Endothelial cell of umbilical vein (primary cell): ENCODE measurements around the gene EIF4B. TPM values are rescaled to one million over a fixed set of nuclear protein-coding genes. Genes with fewer than 3 reads are reported as not detected.

Source experiments
- BruUV-seq: library from RNA; stranded (reverse); fragments of 400-500 nt; replicated peaks from 2 replicates; lab custom pipeline; 2021; lab: Mats Ljungman, UMichigan
- CTCF ChIA-PET: fragments of 300-600, 350-600 bp; sonication (Branson Sonifier 250); formaldehyde crosslinking; loops from one replicate; lab custom pipeline; 2021; ENCODE audit warnings: antibody characterized with exemption, inconsistent platforms; lab: Charles Lee
- POLR2A ChIA-PET: fragments of 300-600, 350-600 bp; sonication (Branson Sonifier 250); formaldehyde crosslinking; loops from one replicate; lab custom pipeline; 2021; ENCODE audit warnings: antibody characterized with exemption, inconsistent platforms; lab: Charles Lee
- DNase-seq: peaks from one replicate; pipeline ENCODE4 v3.0.0-alpha.2; 2011; ENCODE audit warnings: low read depth, low spot score
- FAIRE-seq: peaks from 2 replicates; lab custom pipeline; 2011; peaks lifted over from hg19 to GRCh38; lab: Jason Lieb, UNC
- H2AFZ ChIP-seq: 2 replicates; pipeline ENCODE4 v1.6.0; 2012; ENCODE audit warnings: low read depth, low read length, control low read depth, inconsistent platforms
- H3K27ac ChIP-seq: 2 replicates; pipeline ENCODE4 v1.5.1; 2011; ENCODE audit warnings: low read depth, mild to moderate bottlenecking, control low read depth, low read length, moderate library complexity; ENCODE audit not compliant: insufficient read depth
- H3K27me3 ChIP-seq, 2 experiments: 2 replicates each; pipeline versions ENCODE4 v1.6.0 to v1.6.1; 2011; ENCODE audit warnings: low read length in 2 of 2, mixed read lengths in 1 of 2; ENCODE audit not compliant: control insufficient read depth in 2 of 2, insufficient read depth in 2 of 2
- H3K36me3 ChIP-seq, 2 experiments: 2 replicates in 1 of 2; 3 replicates in 1 of 2; pipeline ENCODE4 v1.5.1; 2011; ENCODE audit warnings: low read length in 2 of 2, mild to moderate bottlenecking in 1 of 2, moderate library complexity in 1 of 2; ENCODE audit not compliant: control insufficient read depth in 2 of 2, insufficient read depth in 2 of 2; ENCODE audit errors: extremely low read depth in 1 of 2
- H3K4me1 ChIP-seq: 3 replicates; pipeline ENCODE4 v1.5.1; 2011; ENCODE audit warnings: mild to moderate bottlenecking, low read length; ENCODE audit not compliant: control insufficient read depth, insufficient read depth; ENCODE audit errors: extremely low read depth
- H3K4me2 ChIP-seq: 2 replicates; pipeline ENCODE4 v1.6.1; 2011; ENCODE audit warnings: low read length, control low read depth, mixed read lengths; ENCODE audit not compliant: insufficient read depth
- H3K4me3 ChIP-seq, 3 experiments: fragments of 200-600 bp in 1 of 3; sonication (generic), shearing (Covaris generic) in 1 of 3; replicated peaks in 1 of 3; 2 replicates each; pipeline ENCODE4 v1.5.1; 2011 to 2016; ENCODE audit warnings: control low read depth in 3 of 3, low read length in 3 of 3, mild to moderate bottlenecking in 2 of 3, inconsistent platforms in 1 of 3, low read depth in 1 of 3, moderate library complexity in 1 of 3; ENCODE audit not compliant: insufficient read depth in 1 of 3
- H3K79me2 ChIP-seq: 2 replicates; pipeline ENCODE4 v1.6.0; 2012; ENCODE audit warnings: low read length, inconsistent platforms; ENCODE audit not compliant: control insufficient read depth, insufficient read depth
- H3K9ac ChIP-seq: replicated peaks from 2 replicates; pipeline ENCODE3; 2011; ENCODE audit warnings: low read length, control low read depth; ENCODE audit not compliant: insufficient read depth; ENCODE audit errors: extremely low read depth
- H3K9me1 ChIP-seq: replicated peaks from 3 replicates; pipeline ENCODE4 v1.6.0; 2011; ENCODE audit warnings: mild to moderate bottlenecking, low read length; ENCODE audit not compliant: control insufficient read depth, insufficient read depth; ENCODE audit errors: extremely low read depth
- H3K9me3 ChIP-seq: replicated peaks from 2 replicates; pipeline ENCODE4 v1.5.1; 2012; ENCODE audit warnings: low read length, inconsistent platforms; ENCODE audit not compliant: control insufficient read depth, insufficient read depth
- H4K20me1 ChIP-seq: replicated peaks from 2 replicates; pipeline ENCODE3; 2011; ENCODE audit warnings: mild to moderate bottlenecking, low read length; ENCODE audit not compliant: control insufficient read depth, insufficient read depth; ENCODE audit errors: extremely low read depth
- EZH2 ChIP-seq: IDR thresholded peaks from 2 replicates; pipeline ENCODE4 v1.6.1; 2012; ENCODE audit warnings: borderline replicate concordance, low read depth, mild to moderate bottlenecking, moderate library complexity, low read length, inconsistent platforms; ENCODE audit not compliant: severe bottlenecking
- FOS ChIP-seq: IDR thresholded peaks from 2 replicates; pipeline ENCODE4 v1.6.1; 2011; ENCODE audit warnings: mild to moderate bottlenecking, low read length, moderate library complexity, borderline replicate concordance; ENCODE audit not compliant: insufficient read depth
- GATA2 ChIP-seq: IDR thresholded peaks from 2 replicates; pipeline ENCODE4 v1.7.0; 2011; ENCODE audit warnings: low read depth, mild to moderate bottlenecking, moderate library complexity, mixed read lengths, low read length; ENCODE audit not compliant: insufficient read length, insufficient read depth
- JUN ChIP-seq: IDR thresholded peaks from 2 replicates; pipeline ENCODE4 v1.6.1; 2011; ENCODE audit warnings: borderline replicate concordance, low read depth; ENCODE audit not compliant: insufficient read length, insufficient read depth
- MYC ChIP-seq: IDR thresholded peaks from one replicate; pipeline ENCODE4 v1.6.1; 2011; ENCODE audit warnings: mild to moderate bottlenecking, low read depth, low read length
- POLR2A ChIP-seq: IDR thresholded peaks from 2 replicates; pipeline ENCODE4 v1.6.1; 2012; ENCODE audit warnings: low read depth, mild to moderate bottlenecking, control low read depth, low read length
- POLR2AphosphoS5 ChIP-seq: IDR thresholded peaks from 2 replicates; pipeline ENCODE4 v1.6.1; 2012; ENCODE audit warnings: low read depth, mild to moderate bottlenecking, control low read depth, low read length, moderate library complexity; ENCODE audit not compliant: insufficient read depth
- dilution Hi-C: fragments of 300-500 bp; cut with MboI; formaldehyde crosslinking; loops from one replicate; pipeline ENCODE4 v1.15.0; 2019; ENCODE audit warnings: low sequenced_read_pairs; ENCODE audit not compliant: extremely low pct_ligation_motif_present
- intact Hi-C: fragments of 100-400 bp; cut with micrococcal nuclease; formaldehyde crosslinking; loops from one replicate; pipeline ENCODE4 v1.10.0; 2022
- polyA plus RNA-seq, 4 experiments: library from polyadenylated mRNA; depleted of rRNA in 3 of 4; stranded (reverse) in 3 of 4; unstranded in 1 of 4; fragments of >200 nt; gene quantifications; 2 replicates each; pipeline versions ENCODE4 v1.2.1 to v1.2.3, GENCODE V29; 2011 to 2012; ENCODE audit warnings: missing spikeins in 1 of 4
- total RNA-seq: library from RNA; stranded (reverse); gene quantifications from 2 replicates; pipeline ENCODE4 v1.2.3, GENCODE V29; 2021
- TF ChIP-seq, protein P1 (sequence below): IDR thresholded peaks from 2 replicates; pipeline ENCODE4 v1.6.1; 2011; ENCODE audit not compliant: insufficient read depth, insufficient read length
- TF ChIP-seq, protein P2 (sequence below), 2 donors: IDR thresholded peaks; 1 replicate in 1 of 2; 2 replicates in 1 of 2; pipeline ENCODE4 v1.5.1; 2011; ENCODE audit warnings: low read length in 2 of 2, mild to moderate bottlenecking in 2 of 2, moderate library complexity in 2 of 2, control low read depth in 1 of 2, inconsistent platforms in 1 of 2, low read depth in 1 of 2; ENCODE audit not compliant: insufficient read depth in 1 of 2; ENCODE audit errors: extremely low read depth in 1 of 2

Gene EIF4B
- total and polyA plus RNA-seq, 2 donors (not counting 3 experiments of a cell fraction or from before 2014, with no cell fraction given) = 233 to 382 TPM

DNA sequence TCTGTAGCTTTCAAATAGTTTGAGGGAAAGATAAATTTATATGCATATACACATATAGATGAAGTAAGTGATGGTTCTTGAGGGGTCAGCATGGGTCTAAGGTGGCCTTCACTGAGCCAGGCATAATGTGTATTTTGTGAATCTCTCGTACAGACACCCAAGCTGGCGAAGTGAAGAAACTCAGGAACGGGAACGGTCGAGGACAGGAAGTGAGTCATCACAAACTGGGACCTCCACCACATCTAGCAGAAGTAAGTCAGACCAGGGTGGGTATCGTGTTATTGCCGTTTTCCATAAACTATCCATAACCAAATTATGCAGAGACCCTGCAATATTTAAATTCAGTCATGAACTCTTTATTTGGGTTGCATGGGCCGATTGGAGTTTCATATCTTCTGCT lies 28.2 kb downstream of the EIF4B start:
- H3K36me3 ChIP-seq = peaks cover 39 to 42% of the 10 kb centered on the region in 2 experiments
- no peaks in the 10 kb centered on the region for H3K9me3 ChIP-seq
- TF ChIP-seq, protein P1, sequence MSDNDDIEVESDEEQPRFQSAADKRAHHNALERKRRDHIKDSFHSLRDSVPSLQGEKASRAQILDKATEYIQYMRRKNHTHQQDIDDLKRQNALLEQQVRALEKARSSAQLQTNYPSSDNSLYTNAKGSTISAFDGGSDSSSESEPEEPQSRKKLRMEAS = no peak
- TF ChIP-seq MYC (no peak), GATA2 (no peak), EZH2 (no peak), FOS (no peak)
- no peak overlapping the region for H3K27ac ChIP-seq
- ChIA-PET CTCF (interaction anchor here (1.2 kb wide), 1 partner anchor 31 kb away, joined by 3 read pairs; no protein-coding TSS in a partner anchor), POLR2A (no interaction called here)
- peaks cover 23% of the 10 kb centered on the region for H3K4me1 ChIP-seq
- no peak overlapping the region for H3K4me3 ChIP-seq
- DNase-seq (no peak), FAIRE-seq (peak; percentile 18)
- H2AFZ ChIP-seq = no peak overlapping the region
- H3K27me3 ChIP-seq = no peaks in the 10 kb centered on the region
- dilution Hi-C loops = no loop called here
- H3K4me2 ChIP-seq = no peak overlapping the region
- no peaks in the 10 kb centered on the region for H4K20me1 ChIP-seq
- intact Hi-C loops = no loop called here
- no peak overlapping the region for H3K9ac ChIP-seq
- no peaks in the 10 kb centered on the region for H3K9me1 ChIP-seq
- no TSS peak for BruUV-seq
- H3K79me2 ChIP-seq = peaks cover 9% of the 10 kb centered on the region

GRCh38 chr12:53036802-53037201 lies 30.5 kb downstream of the EIF4B start:
- Histone ChIP-seq H3K9me1 (no peaks in the 10 kb centered on the region), H3K9ac (no peak overlapping the region), H3K4me2 (no peak overlapping the region), H3K79me2 (no peaks in the 10 kb centered on the region), H4K20me1 (no peaks in the 10 kb centered on the region), H3K4me1 (peaks cover 35% of the 10 kb centered on the region), H3K27ac (no peak overlapping the region), H3K4me3 (no peak overlapping the region), H2AFZ (no peak overlapping the region), H3K27me3 (no peaks in the 10 kb centered on the region), H3K36me3 (peaks cover 32 to 41% of the 10 kb centered on the region in 2 experiments), H3K9me3 (no peaks in the 10 kb centered on the region)
- BruUV-seq = no TSS peak
- TF ChIP-seq, protein P1 = no peak
- TF ChIP-seq FOS (no peak), POLR2AphosphoS5 (no peak), JUN (no peak), GATA2 (no peak), EZH2 (no peak), MYC (no peak), POLR2A (no peak)
- TF ChIP-seq, protein P2, sequence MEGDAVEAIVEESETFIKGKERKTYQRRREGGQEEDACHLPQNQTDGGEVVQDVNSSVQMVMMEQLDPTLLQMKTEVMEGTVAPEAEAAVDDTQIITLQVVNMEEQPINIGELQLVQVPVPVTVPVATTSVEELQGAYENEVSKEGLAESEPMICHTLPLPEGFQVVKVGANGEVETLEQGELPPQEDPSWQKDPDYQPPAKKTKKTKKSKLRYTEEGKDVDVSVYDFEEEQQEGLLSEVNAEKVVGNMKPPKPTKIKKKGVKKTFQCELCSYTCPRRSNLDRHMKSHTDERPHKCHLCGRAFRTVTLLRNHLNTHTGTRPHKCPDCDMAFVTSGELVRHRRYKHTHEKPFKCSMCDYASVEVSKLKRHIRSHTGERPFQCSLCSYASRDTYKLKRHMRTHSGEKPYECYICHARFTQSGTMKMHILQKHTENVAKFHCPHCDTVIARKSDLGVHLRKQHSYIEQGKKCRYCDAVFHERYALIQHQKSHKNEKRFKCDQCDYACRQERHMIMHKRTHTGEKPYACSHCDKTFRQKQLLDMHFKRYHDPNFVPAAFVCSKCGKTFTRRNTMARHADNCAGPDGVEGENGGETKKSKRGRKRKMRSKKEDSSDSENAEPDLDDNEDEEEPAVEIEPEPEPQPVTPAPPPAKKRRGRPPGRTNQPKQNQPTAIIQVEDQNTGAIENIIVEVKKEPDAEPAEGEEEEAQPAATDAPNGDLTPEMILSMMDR (IDR thresholded peaks at IDR 0.05; ENCODE audit: extremely low read depth in 1 of 2, insufficient read depth in 1 of 2, low read depth in 1 of 2, low read length in 2 of 2) = no peak
- dilution Hi-C loops (no loop called here), intact Hi-C loops (no loop called here)
- no peak for DNase-seq
- ChIA-PET POLR2A (no interaction called here), CTCF (interaction anchor here (2.6 to 4.3 kb wide), 5 partner anchors 10 to 161 kb away, joined by 15 to 40 read pairs (median 17); partner anchors contain the start of gene TNS2)
- no peak for FAIRE-seq
